IMR-90 (cell line): ENCODE results near the gene EPHB1. TPM values are rescaled to one million over a fixed set of nuclear protein-coding genes. Genes with fewer than 3 reads are reported as not detected.

Source experiments
- ATAC-seq: fragments of 200-7000 bp; cut with Tn5 transposase; 2 replicates; pipeline ENCODE4 v1.9.1; 2020; ENCODE audit warnings: low read depth, mild to moderate bottlenecking, moderate library complexity
- BruUV-seq: library from RNA; stranded (reverse); fragments of 400-500 nt; replicated peaks from 2 replicates; lab custom pipeline; 2021; lab: Mats Ljungman, UMichigan
- CTCF ChIA-PET: fragments of 300-600 bp; formaldehyde crosslinking; extraction: SDS; loops from one replicate; lab custom pipeline; 2021; ENCODE audit warnings: antibody characterized with exemption; lab: Yijun Ruan, JAX
- POLR2A ChIA-PET: fragments of 300-600 bp; sonication (Branson Sonifier 250); formaldehyde crosslinking; loops from one replicate; lab custom pipeline; 2022; ENCODE audit warnings: antibody characterized with exemption; ENCODE audit not compliant: unreplicated experiment; lab: Charles Lee
- DNase-seq: peaks from one replicate; pipeline ENCODE4 v3.0.0; 2013
- H2AFZ ChIP-seq: replicated peaks from 2 replicates; pipeline ENCODE3; 2013; ENCODE audit warnings: low read length, mild to moderate bottlenecking; ENCODE audit not compliant: poor library complexity
- H2AK5ac ChIP-seq: 2 replicates; pipeline ENCODE4 v1.6.1; 2013; ENCODE audit warnings: low read depth, low read length, inconsistent platforms
- H2AK9ac ChIP-seq: replicated peaks from 2 replicates; pipeline ENCODE3; 2013; ENCODE audit warnings: mild to moderate bottlenecking, low read depth, low read length, moderate library complexity; ENCODE audit not compliant: poor library complexity
- H2BK120ac ChIP-seq: 2 replicates; pipeline ENCODE4 v1.6.1; 2013; ENCODE audit warnings: low read depth, low read length, inconsistent platforms
- H2BK15ac ChIP-seq: 3 replicates; pipeline ENCODE4 v1.6.1; 2013; ENCODE audit warnings: low read depth, low read length, inconsistent platforms
- H2BK20ac ChIP-seq: 2 replicates; pipeline ENCODE4 v1.6.1; 2013; ENCODE audit warnings: low read depth, mild to moderate bottlenecking, inconsistent platforms, low read length, moderate library complexity
- H2BK5ac ChIP-seq: 2 replicates; pipeline ENCODE4 v1.6.1; 2013; ENCODE audit warnings: mild to moderate bottlenecking, low read depth, low read length, inconsistent platforms; ENCODE audit not compliant: poor library complexity, severe bottlenecking
- H3K14ac ChIP-seq: replicated peaks from 2 replicates; pipeline ENCODE4 v1.6.1; 2013; ENCODE audit warnings: low read depth, low read length, inconsistent platforms
- H3K18ac ChIP-seq: 2 replicates; pipeline ENCODE4 v1.6.1; 2013; ENCODE audit warnings: low read depth, low read length, control low read depth
- H3K23ac ChIP-seq: 2 replicates; pipeline ENCODE4 v1.6.1; 2013; ENCODE audit warnings: low read depth, low read length, inconsistent platforms
- H3K27ac ChIP-seq: 2 replicates; pipeline ENCODE4 v1.5.1; 2013; ENCODE audit warnings: mild to moderate bottlenecking, control low read depth, low read length; ENCODE audit not compliant: insufficient read depth
- H3K27me3 ChIP-seq: 2 replicates; pipeline ENCODE4 v1.6.1; 2013; ENCODE audit warnings: low read length; ENCODE audit not compliant: control insufficient read depth, insufficient read depth
- H3K36me3 ChIP-seq: 2 replicates; pipeline ENCODE4 v1.6.1; 2013; ENCODE audit warnings: low read length, mixed read lengths; ENCODE audit not compliant: control insufficient read depth, insufficient read depth
- H3K4ac ChIP-seq: 2 replicates; pipeline ENCODE4 v1.6.1; 2013; ENCODE audit warnings: low read depth, low read length, inconsistent platforms
- H3K4me1 ChIP-seq: 2 replicates; pipeline ENCODE4 v1.6.1; 2013; ENCODE audit warnings: low read length, mixed read lengths; ENCODE audit not compliant: control insufficient read depth, insufficient read depth
- H3K4me2 ChIP-seq: 2 replicates; pipeline ENCODE4 v1.6.1; 2013; ENCODE audit warnings: low read depth, mild to moderate bottlenecking, control low read depth, low read length, moderate library complexity
- H3K4me3 ChIP-seq: 2 replicates; pipeline ENCODE4 v1.5.1; 2013; ENCODE audit warnings: low read depth, mild to moderate bottlenecking, control low read depth, low read length, moderate library complexity; ENCODE audit not compliant: insufficient read depth
- H3K56ac ChIP-seq: 2 replicates; pipeline ENCODE4 v1.6.1; 2013; ENCODE audit warnings: low read length, inconsistent platforms; ENCODE audit not compliant: insufficient read depth; ENCODE audit errors: extremely low read depth
- H3K79me1 ChIP-seq, 2 experiments: 2 replicates each; pipeline ENCODE4 v1.6.1; 2013; ENCODE audit warnings: low read length in 2 of 2, inconsistent platforms in 1 of 2, low read depth in 1 of 2
- H3K9ac ChIP-seq: 2 replicates; pipeline ENCODE4 v1.6.1; 2013; ENCODE audit warnings: low read depth, low read length, control low read depth
- H3K9me1 ChIP-seq: 2 replicates; pipeline ENCODE4 v1.6.1; 2013; ENCODE audit warnings: low read length, inconsistent platforms; ENCODE audit not compliant: insufficient read depth
- H3K9me3 ChIP-seq: 2 replicates; pipeline ENCODE4 v1.6.1; 2013; ENCODE audit warnings: low read length; ENCODE audit not compliant: control insufficient read depth, insufficient read depth
- H4K20me1 ChIP-seq: 2 replicates; pipeline ENCODE4 v1.6.1; 2013; ENCODE audit warnings: low read length, inconsistent platforms; ENCODE audit not compliant: insufficient read depth
- H4K5ac ChIP-seq: 2 replicates; pipeline ENCODE4 v1.6.1; 2013; ENCODE audit warnings: mild to moderate bottlenecking, low read depth, low read length, control low read depth
- H4K8ac ChIP-seq, 2 experiments: 2 replicates each; pipeline ENCODE4 v1.6.1; 2013; ENCODE audit warnings: low read depth in 2 of 2, low read length in 2 of 2, control low read depth in 1 of 2, inconsistent platforms in 1 of 2
- H4K91ac ChIP-seq: 2 replicates; pipeline ENCODE4 v1.6.1; 2013; ENCODE audit warnings: low read depth, low read length, inconsistent platforms; ENCODE audit not compliant: insufficient read depth
- CEBPB ChIP-seq: IDR thresholded peaks from 2 replicates; pipeline ENCODE4 v1.6.1; 2012; ENCODE audit warnings: low read depth, low read length, improper control_type of control experiment
- CHD1 ChIP-seq: IDR thresholded peaks from 2 replicates; pipeline ENCODE4 v1.6.1; 2012; ENCODE audit warnings: low read depth, low read length, improper control_type of control experiment
- FOS ChIP-seq: fragments of 150-350 bp; IDR thresholded peaks from 2 replicates; pipeline ENCODE4 v1.6.1; 2016; ENCODE audit warnings: low read depth, low read length
- MAFK ChIP-seq: IDR thresholded peaks from 2 replicates; pipeline ENCODE4 v1.6.1; 2012; ENCODE audit warnings: low read depth, low read length, improper control_type of control experiment
- NFE2L2 ChIP-seq: fragments of 150-350 bp; IDR thresholded peaks from 2 replicates; pipeline ENCODE4 v1.6.1; 2016; ENCODE audit warnings: low read depth, mild to moderate bottlenecking, low read length
- POLR2A ChIP-seq: IDR thresholded peaks from 2 replicates; pipeline ENCODE4 v1.6.1; 2012; ENCODE audit warnings: mild to moderate bottlenecking, low read depth, low read length
- RAD21 ChIP-seq: IDR thresholded peaks from 2 replicates; pipeline ENCODE4 v1.6.1; 2012; ENCODE audit warnings: low read length, improper control_type of control experiment
- RCOR1 ChIP-seq: IDR thresholded peaks from 2 replicates; pipeline ENCODE4 v1.6.1; 2012; ENCODE audit warnings: mild to moderate bottlenecking, low read length, improper control_type of control experiment; ENCODE audit not compliant: insufficient replicate concordance
- SMC3 ChIP-seq: fragments of 150-350 bp; IDR thresholded peaks from 2 replicates; pipeline ENCODE4 v1.6.1; 2016; ENCODE audit warnings: low read depth, mild to moderate bottlenecking, antibody characterized with exemption, low read length, moderate library complexity
- WGBS, 2 experiments: methylation state at CpG; one replicate each; pipeline versions ENCODE4 v1.1.5 to v1.1.7; 2013; ENCODE audit warnings: missing lambda C conversion rate in 2 of 2; ENCODE audit not compliant: insufficient read length in 1 of 2; ENCODE audit errors: extremely low coverage in 2 of 2; 5-methylcytosine and 5-hydroxymethylcytosine counted together
- dilution Hi-C: fragments of 300-500 bp; cut with HindIII; formaldehyde crosslinking; loops from one replicate; pipeline ENCODE4 v1.14.3; 2018; ENCODE audit warnings: low sequenced_read_pairs; ENCODE audit not compliant: unreplicated experiment
- in situ Hi-C: fragments of 300-500 bp; cut with MboI; formaldehyde crosslinking; loops from 3 replicates; pipeline ENCODE4 v1.14.3; 2019; ENCODE audit warnings: low sequenced_read_pairs, inconsistent platforms, mixed read lengths
- intact Hi-C: fragments of 100-400 bp; cut with micrococcal nuclease; formaldehyde crosslinking; loops from 2 replicates; pipeline ENCODE4 v1.10.0; 2022
- polyA plus RNA-seq, 3 experiments: library from polyadenylated mRNA; depleted of rRNA; stranded (reverse); fragments of >200 nt; gene quantifications; 2 replicates each; pipeline ENCODE4 v1.2.3, GENCODE V29; 2012; ENCODE audit warnings: low replicate concordance in 1 of 3
- total RNA-seq: library from RNA; depleted of rRNA; stranded (reverse); fragments of >200 nt; gene quantifications from 2 replicates; pipeline ENCODE4 v1.2.3, GENCODE V29; 2012
- TF ChIP-seq, protein P1 (sequence below): fragments of 150-350 bp; IDR thresholded peaks from 2 replicates; pipeline ENCODE4 v1.6.1; 2017; ENCODE audit warnings: mild to moderate bottlenecking, antibody characterized with exemption, low read length, low read depth

The EPHB1 gene
- total and polyA plus RNA-seq, 2 of the 4 experiments (the other 2 are of a cell fraction) = 0.17 to 0.36 TPM

DNA sequence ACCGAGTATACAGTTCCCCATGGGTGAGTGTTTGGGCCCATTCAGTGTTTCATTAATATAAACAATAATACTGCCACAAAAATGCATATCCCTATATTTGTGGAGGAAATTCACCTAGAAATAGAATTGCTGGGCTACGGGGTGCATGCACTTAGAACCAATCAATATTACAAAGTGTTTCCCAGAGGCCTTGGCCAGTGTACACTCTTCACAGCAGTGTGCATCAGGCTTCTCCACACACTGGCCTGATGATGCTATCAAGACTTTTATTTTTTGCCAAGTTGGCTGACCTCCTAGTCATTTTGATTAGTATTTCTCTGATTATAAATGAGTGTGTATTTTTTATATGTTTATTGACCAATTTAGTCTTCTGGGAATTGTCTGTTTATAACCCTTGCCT lies 323.7 kb downstream of the EPHB1 start:
- H2BK120ac ChIP-seq = no peak overlapping the region
- H2BK15ac ChIP-seq = no peak overlapping the region
- H4K20me1 ChIP-seq = no peaks in the 10 kb centered on the region
- H2AK9ac ChIP-seq = no peak overlapping the region
- no peak overlapping the region for H3K4me2 ChIP-seq
- no TSS peak for BruUV-seq
- in situ Hi-C loops (no loop called here), dilution Hi-C loops (no loop called here), intact Hi-C loops (no loop called here)
- ATAC-seq = no peak
- no peak overlapping the region for H2AK5ac ChIP-seq
- H3K36me3 ChIP-seq = no peaks in the 10 kb centered on the region
- H3K9ac ChIP-seq = no peak overlapping the region
- no peak overlapping the region for H3K23ac ChIP-seq
- no peak overlapping the region for H2AFZ ChIP-seq
- H4K8ac ChIP-seq = no peak overlapping the region
- H4K5ac ChIP-seq = no peak overlapping the region
- no peak overlapping the region for H3K14ac ChIP-seq
- no peaks in the 10 kb centered on the region for H3K27me3 ChIP-seq
- H3K4me1 ChIP-seq = no peaks in the 10 kb centered on the region
- no peak overlapping the region for H3K4me3 ChIP-seq
- ChIA-PET CTCF (no interaction called here), POLR2A (no interaction called here)
- no peak overlapping the region for H3K27ac ChIP-seq
- H3K9me3 ChIP-seq = peaks cover 2% of the 10 kb centered on the region; the same call in 1 of the 2 replicates
- no peak overlapping the region for H2BK5ac ChIP-seq
- H3K56ac ChIP-seq = no peak overlapping the region
- no peak overlapping the region for H3K4ac ChIP-seq
- no peak overlapping the region for H3K18ac ChIP-seq
- H3K79me1 ChIP-seq = no peaks in the 10 kb centered on the region
- TF ChIP-seq RCOR1 (no peak), POLR2A (no peak), SMC3 (no peak), CHD1 (no peak), FOS (no peak), RAD21 (no peak), NFE2L2 (no peak), CEBPB (no peak), MAFK (no peak)
- TF ChIP-seq, protein P1, sequence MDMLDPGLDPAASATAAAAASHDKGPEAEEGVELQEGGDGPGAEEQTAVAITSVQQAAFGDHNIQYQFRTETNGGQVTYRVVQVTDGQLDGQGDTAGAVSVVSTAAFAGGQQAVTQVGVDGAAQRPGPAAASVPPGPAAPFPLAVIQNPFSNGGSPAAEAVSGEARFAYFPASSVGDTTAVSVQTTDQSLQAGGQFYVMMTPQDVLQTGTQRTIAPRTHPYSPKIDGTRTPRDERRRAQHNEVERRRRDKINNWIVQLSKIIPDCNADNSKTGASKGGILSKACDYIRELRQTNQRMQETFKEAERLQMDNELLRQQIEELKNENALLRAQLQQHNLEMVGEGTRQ = no peak
- WGBS, 2 experiments = no CpG with 5 or more reads among the region's 2 CpGs
- H2BK20ac ChIP-seq = no peak overlapping the region
- DNase-seq = no peak
- no peaks in the 10 kb centered on the region for H3K9me1 ChIP-seq
- H4K91ac ChIP-seq = no peak overlapping the region
